Measurements from ENCODE around the gene RAI14. TPM values are rescaled to one million over a fixed set of nuclear protein-coding genes. Genes with fewer than 3 reads are reported as not detected.

Gene RAI14
- total and polyA plus RNA-seq, 2 donors from 2014 or later, result 13.2 to 60.3 TPM

DNA sequence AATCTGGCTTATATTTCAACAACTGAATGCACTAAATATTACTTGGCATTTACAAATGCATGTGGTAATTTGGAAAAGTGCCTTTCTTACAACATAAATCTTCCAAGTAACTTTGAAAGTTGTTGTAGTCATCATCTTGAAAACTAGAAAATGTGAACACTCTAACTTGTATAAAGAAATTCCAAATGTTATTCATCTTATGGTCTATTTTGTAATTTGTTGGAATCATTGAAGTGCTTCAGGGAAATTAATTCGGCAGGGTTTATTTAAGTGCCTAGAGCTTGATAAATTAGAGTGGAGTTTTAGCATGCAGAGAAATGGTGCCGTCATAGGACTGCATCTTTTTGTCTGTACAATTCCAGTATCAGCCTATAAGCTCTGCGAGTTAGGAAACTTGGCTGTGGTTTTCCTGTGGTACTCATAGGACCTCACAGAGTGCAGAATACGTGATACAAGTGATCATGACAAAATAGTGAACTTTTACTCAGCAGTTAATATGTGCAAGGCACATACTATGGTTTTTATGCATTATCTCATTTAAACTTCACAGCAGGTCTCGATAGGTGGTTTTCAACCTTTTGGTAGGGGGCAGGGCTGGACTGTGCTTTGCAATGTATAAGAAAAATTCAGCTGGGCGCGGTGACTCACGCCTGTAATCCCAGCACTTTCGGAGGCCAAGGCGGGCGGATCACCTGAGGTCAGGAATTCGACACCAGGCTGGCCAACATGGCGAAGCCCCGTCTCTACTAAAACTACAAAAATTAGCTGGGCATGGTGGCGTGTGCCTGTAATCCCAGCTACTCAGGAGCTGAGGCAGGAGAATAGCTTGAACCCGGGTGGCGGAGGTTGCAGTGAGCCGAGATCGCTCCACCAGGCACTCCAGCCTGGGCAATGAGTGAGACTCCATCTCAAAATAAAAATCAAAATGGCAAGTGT, 79.6 kb downstream of the RAI14 start:
- FAIRE-seq, result no peak

DNA sequence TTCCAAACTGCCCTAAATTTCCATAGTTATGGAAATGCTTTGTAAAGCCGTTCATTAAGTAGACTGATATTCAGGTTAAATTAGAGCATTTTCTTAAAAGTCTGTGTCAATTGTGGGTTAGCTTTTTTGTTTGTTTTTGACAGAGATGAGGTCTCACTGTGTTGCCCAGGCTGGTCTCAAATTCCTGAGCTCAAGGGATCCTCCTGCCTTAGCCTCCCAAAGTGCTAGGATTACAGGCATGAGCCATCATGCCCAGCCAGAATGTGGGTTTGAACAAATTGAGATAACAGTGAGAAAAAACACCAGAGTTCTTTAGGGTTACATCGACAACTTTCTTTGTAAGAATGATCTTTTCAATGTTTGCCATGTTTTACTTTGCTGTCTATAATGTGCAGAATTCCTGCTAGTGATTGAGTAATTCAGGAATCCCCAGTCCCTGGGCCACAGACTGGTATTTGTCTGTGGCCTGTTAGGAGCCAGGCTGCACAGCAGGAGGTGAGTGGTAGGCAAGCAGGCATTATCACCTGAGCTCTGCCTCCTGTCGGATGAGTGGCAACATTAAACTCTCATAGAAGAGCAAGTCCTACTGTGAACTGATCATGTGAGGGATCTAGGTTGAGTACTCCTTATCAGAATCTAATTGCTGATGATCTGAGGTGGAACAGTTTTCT, 80.5 kb downstream of the RAI14 start:
- Histone ChIP-seq H3K27ac (ENCODE audit: low read depth in 2 of 2, low read length in 2 of 2) (no peak overlapping the region), H3K4me1 (ENCODE audit: control insufficient read depth in 2 of 3, insufficient read depth in 2 of 3, low read depth in 1 of 3, low read length in 3 of 3) (peaks cover 0 to 3% (median 0%) of the 10 kb centered on the region in 3 donors), H3K9ac (ENCODE audit: low read length in 3 of 3) (no peak overlapping the region), H3K27me3 (ENCODE audit: control insufficient read depth, insufficient read depth, low read length) (no peaks in the 10 kb centered on the region), H3K36me3 (ENCODE audit: control insufficient read depth in 2 of 3, insufficient read depth in 3 of 3, low read length in 3 of 3) (peaks cover 0 to 4% (median 3%) of the 10 kb centered on the region in 3 donors), H3K4me3 (ENCODE audit: low read length in 3 of 3) (no peak overlapping the region), H3K9me3 (ENCODE audit: control insufficient read depth in 2 of 3, insufficient read depth in 1 of 3, low read length in 3 of 3) (no peaks in the 10 kb centered on the region)
- FAIRE-seq (no peak), DNase-seq (no peak)
- no peak for TF ChIP-seq CTCF (IDR thresholded peaks at IDR 0.05; ENCODE audit: borderline replicate concordance, extremely low read depth, insufficient read depth)
- intact Hi-C loops (cut with DNase I), result no loop called here

More for the DNA sequence above, 79.6 kb downstream of the RAI14 start:
- no peak for DNase-seq
- H3K27me3 ChIP-seq (ENCODE audit: control insufficient read depth, insufficient read depth, low read length), result no peaks in the 10 kb centered on the region
- peaks cover 0 to 3% (median 0%) of the 10 kb centered on the region in 3 donors for H3K4me1 ChIP-seq (ENCODE audit: control insufficient read depth in 2 of 3, insufficient read depth in 2 of 3, low read depth in 1 of 3, low read length in 3 of 3)
- H3K9me3 ChIP-seq (ENCODE audit: control insufficient read depth in 2 of 3, insufficient read depth in 1 of 3, low read length in 3 of 3), result no peaks in the 10 kb centered on the region
- H3K9ac ChIP-seq (ENCODE audit: low read length in 3 of 3), result no peak overlapping the region
- intact Hi-C loops (cut with DNase I), result no loop called here
- H3K36me3 ChIP-seq (ENCODE audit: control insufficient read depth in 2 of 3, insufficient read depth in 3 of 3, low read length in 3 of 3), result peaks cover 0 to 4% (median 3%) of the 10 kb centered on the region in 3 donors
- TF ChIP-seq CTCF (IDR thresholded peaks at IDR 0.05; ENCODE audit: borderline replicate concordance, extremely low read depth, insufficient read depth), result no peak
- H3K27ac ChIP-seq (ENCODE audit: low read depth in 2 of 2, low read length in 2 of 2), result no peak overlapping the region
- H3K4me3 ChIP-seq (ENCODE audit: low read length in 3 of 3), result no peak overlapping the region

GRCh38 chr5:34737731-34738130, 81.6 kb downstream of the RAI14 start:
- TF ChIP-seq CTCF (IDR thresholded peaks at IDR 0.05; ENCODE audit: borderline replicate concordance, extremely low read depth, insufficient read depth), result no peak
- intact Hi-C loops (cut with DNase I), result no loop called here
- H3K4me1 ChIP-seq (ENCODE audit: control insufficient read depth in 2 of 3, insufficient read depth in 2 of 3, low read depth in 1 of 3, low read length in 3 of 3), result peaks cover 0 to 3% (median 0%) of the 10 kb centered on the region in 3 donors
- FAIRE-seq, result no peak
- no peaks in the 10 kb centered on the region for H3K27me3 ChIP-seq (ENCODE audit: control insufficient read depth, insufficient read depth, low read length)
- no peaks in the 10 kb centered on the region for H3K9me3 ChIP-seq (ENCODE audit: control insufficient read depth in 2 of 3, insufficient read depth in 1 of 3, low read length in 3 of 3)
- H3K9ac ChIP-seq (ENCODE audit: low read length in 3 of 3), result no peak overlapping the region
- no peak for DNase-seq
- no peak overlapping the region for H3K27ac ChIP-seq (ENCODE audit: low read depth in 2 of 2, low read length in 2 of 2)
- H3K4me3 ChIP-seq (ENCODE audit: low read length in 3 of 3), result no peak overlapping the region
- peaks cover 0 to 4% (median 3%) of the 10 kb centered on the region in 3 donors for H3K36me3 ChIP-seq (ENCODE audit: control insufficient read depth in 2 of 3, insufficient read depth in 3 of 3, low read length in 3 of 3)

All from kidney (tissue), 14 donors.